HG03135 (cell line): ENCODE results near the gene SUPT4H1.

Source experiments
- ATAC-seq: cut with Tn5 transposase; IDR thresholded peaks from one replicate; pipeline ENCODE4 v1.9.1; 2021; ENCODE audit warnings: mild to moderate bottlenecking, moderate library complexity; ENCODE audit not compliant: unreplicated experiment

SUPT4H1 gene

DNA sequence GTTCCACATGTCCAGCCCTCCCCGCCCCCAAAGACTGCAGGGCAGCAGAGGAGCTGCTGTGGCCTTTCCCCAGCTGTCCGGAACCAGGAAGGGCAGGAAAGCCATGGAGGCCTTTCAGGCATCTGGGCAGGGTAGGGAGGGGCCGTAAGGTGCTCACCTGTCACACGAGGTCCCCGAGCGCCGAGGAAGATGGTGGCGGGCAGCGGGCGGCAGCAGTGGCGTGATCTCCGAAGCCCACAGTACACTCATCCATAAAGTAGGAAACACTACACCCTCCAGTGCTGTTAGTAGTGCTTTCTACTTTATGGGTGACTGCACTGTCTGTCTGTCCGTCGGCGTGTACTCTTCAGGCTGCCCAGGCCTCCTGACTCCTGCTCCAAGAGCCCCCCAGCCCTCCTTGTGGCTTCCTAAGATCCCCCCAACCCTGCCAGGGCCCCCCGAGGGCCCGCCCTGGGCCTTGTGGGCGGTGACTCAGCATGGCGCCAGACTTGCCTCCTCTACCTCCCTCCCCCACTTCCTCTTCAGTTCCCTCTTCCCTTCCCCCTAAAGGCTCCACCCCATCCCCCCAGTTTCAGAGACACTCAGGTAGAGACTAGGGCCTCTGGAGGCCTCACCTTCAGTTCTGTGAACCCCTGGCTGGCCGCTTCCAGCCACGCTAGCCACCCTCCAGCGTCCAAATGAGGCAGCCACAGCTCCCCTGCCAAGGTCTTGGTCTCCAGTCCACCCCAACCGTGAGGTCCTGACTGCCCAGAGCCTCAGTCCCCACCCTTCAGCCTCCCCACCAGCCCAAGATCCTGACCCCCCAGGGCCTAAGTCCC, 20.8 kb downstream of the SUPT4H1 start:
- ATAC-seq, result no peak

DNA sequence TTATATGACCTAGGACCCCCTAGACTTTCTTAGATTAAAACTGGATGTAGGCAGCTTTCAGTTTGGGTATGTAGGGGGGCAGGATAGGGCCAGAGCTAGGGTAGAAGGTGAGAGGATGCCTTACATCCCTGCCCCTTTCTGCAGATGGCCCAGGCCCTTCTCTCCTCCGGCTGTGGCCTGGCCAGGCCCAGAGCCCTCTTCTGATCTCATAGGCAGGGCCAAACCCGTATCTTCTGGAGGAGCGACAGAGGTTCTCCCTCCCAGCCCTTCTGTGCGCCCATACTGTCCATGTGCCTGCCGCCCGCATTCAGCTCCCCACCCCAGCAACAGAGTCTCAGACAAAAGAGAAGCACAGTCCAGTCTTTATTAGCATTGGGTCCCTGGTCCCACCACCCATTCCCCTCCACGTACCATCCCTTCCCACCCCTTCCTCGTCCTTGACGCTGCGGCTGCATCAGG, 21.4 kb downstream of the SUPT4H1 start:
- no peak for ATAC-seq

- peak; percentile 11 for ATAC-seq
Measured at GRCh38 chr17:58329810-58330537, 22.0 kb downstream of the SUPT4H1 start.

DNA sequence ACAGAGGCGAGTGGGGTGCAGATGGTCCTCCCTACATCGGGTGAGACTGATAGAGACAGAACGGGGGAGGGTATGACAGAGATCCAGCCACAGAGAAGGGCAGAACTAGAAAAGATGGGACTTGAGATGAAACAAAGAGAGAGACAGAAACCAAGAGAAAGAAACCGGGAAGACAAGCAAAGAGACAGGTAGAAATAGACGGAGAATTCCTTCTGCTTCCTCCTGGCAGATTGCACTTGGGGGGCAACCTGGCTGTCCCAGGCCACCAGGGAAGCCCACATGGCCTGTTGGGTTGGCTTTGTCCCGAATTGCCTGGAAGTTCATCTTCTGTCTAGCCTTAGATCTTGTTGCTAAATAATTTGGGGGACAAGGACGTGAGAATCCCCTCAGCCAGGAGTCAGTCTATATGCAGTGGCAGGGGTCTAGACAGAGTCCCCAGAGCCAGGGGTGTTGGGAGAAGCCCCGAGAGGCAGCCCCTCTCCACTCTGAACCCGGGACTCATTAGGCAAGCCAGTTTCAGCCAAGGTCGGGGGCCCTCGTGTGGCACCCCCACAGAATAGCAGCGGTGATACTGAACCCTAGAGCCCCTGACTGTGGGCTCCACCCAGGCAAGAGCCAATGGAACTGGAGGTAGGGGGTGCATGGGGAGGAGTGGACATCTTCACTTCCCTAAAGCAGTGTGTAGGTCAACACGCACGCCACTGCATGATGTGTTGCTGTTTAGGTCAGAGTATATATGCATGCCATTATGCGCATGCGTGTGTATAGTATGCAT, 22.8 kb downstream of the SUPT4H1 start:
- ATAC-seq, result peak; percentile 44

- peak; percentile 25 for ATAC-seq
Measured at GRCh38 chr17:58328195-58329034, 23.6 kb downstream of the SUPT4H1 start, which contains the start of gene TSPOAP1. Gene TSPOAP1 (minus strand): TSS chr17:58328795. CDS start chr17:58327920, 875 bp downstream.

- ATAC-seq, result no peak
Measured at GRCh38 chr17:58327363-58328194, 24.4 kb downstream of the SUPT4H1 start.

- no peak for ATAC-seq
Measured at GRCh38 chr17:58326609-58327362, 25.2 kb downstream of the SUPT4H1 start.

- no peak for ATAC-seq
Measured at GRCh38 chr17:58325976-58326468, 26.0 kb downstream of the SUPT4H1 start.

DNA sequence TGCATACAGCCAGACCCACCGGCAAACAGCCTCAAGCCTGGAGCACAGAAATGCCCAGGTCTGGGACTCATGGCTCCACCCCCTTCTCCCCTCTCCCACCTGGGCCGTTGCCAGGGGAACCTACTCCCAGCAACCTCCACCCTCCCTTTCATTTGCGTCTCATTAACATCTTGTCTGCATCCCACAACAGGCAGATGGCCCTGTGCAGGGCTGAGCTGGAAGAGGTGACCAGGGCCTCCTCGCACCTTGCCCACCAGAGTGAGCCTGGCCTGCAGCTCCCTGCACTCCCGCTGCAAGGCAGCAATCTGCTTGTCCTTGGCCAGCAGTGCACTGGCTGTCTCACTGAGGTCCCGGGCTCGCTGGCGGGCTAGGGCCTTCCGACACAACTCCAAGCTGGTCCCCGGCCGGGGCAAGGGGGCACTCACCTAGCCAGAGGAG, 26.7 kb downstream of the SUPT4H1 start:
- ATAC-seq, result no peak

DNA sequence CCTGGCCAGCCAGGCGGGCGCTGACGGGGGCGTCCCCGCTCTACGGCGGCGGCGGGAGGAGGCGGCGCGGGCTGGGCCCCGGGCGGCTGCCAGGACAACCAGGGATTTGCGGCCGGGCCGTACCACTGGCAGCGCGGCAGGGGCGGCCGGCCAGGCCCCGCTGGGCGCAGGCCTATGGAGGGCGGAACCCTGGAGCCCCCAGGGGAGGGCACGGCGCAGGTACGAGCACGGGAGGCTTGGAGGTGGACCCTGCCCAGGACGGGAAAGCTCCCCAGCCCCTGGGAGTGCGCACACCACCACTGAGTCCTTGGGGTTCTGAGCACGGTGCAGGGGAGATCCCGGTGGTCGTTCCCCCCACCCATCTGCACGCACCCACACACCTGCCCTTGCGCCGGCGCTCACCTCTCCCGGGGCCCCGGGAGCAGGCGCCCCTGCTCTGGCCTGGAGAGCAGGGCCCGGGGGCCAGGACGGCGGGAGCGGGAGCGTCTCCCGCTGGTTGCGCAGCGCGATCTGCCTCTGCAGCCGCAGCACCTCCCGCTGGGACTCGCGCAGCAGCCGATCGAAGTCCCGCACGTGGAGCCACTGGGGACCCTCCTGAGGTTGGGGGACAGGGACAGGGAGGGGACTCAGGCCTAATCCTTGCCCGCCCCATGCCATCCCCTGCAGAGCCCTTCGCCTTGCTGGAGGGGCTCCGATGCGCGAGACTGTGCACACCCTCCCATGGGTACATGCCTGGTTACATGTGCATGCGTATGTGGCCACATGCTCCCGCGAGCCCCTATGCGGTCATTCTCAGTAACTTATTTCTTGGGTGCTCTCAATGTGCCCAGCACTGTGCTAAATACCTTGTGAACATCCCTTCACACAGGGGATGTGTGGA, 27.4 kb downstream of the SUPT4H1 start:
- no peak for ATAC-seq

DNA sequence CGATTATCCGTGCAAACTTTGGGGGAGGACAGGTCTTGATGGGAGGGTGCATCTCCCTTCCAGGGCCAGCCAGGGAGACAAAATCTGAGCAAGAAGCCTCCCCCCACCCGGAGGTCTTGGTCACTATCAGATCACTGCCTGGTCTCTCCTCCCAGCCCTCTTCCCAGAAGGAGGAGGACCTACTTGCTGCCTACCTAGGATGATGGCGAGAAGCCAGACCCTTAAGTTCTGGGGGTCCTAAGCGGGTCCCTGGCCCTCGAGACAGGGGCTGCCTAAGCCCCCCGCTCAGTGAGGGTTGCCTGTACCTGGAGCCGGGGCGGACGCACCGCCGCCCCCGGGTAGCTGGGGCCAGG, 28.0 kb downstream of the SUPT4H1 start:
- no peak for ATAC-seq

DNA sequence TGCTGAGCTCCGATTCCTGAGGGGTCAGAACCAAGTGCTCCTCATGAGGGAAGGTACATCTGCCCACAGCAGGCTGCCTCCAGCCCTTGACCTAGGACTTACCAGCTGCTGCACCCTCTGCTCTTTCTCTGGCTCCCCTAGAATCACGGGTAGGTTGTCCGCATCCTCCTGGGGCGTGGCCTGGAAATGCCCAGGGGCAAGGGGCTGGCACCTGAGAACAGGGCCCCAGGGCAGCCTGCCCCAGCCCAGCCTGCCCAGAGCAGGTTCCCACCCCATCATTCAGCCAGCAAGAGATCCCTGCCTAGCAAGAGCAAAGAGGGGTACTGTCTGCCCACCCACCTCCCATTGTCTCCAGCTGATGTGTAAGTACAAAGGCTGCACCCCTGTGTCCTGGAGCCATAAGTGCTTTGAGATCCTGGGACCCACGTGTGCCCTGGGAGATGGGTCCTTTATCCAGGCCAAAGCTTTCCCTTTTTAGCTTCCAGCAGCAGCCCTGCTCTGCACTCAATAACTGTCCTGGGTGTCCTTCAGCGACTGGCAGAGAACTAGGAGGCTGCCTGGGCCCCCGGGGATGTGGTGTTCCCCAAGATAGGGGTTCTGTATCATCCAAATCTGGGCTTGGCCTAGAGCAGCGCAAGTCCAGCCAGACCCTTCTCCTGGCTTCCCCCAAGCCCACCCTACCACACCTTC, 28.5 kb downstream of the SUPT4H1 start:
- no peak for ATAC-seq

- no peak for ATAC-seq
Measured at GRCh38 chr17:58322581-58323185, 29.3 kb downstream of the SUPT4H1 start.

DNA sequence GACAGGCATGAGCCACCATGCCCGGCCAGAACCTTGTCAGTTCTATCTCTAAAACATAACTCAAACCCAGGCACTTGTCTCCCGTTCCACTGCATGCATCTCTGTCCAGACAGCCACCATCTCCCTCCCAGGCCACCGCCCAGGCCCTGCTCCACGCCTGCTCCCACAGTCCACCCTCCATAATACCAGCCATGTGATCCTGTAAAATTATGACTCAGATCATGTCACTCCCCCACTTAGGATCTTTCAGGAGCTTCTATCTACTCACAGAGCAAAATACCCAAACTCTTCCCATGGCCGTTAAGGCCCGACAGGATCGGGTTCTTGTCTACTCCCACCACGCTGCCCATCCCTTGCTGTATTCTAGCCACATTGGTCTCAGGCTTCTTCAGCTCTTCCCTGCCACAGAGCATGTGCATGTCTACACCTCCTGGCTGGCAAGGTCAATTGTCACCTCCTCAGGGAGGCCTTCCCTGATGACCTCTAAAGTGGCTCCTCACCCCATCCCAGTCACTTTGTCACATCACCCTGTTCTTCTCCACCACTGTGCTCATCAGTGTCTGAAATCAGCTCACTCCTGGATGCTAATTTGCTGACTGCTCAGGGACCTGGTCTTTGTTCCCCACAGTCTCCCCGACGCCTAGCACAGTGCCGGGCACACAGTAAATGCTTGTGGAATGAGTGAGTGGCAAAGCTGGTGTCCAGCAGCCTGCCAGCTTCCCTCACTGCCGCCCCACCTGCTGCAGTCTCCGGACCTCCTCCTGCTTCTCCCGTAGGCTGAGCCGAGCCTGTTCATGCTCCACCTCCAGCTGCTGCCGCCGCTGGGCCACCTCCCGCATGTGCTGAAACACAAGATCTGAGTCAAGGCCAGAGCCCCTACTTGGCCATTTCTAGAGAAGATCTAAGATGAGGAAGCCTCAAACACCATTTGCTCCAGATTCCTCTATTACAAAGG, 30.2 kb downstream of the SUPT4H1 start:
- no peak for ATAC-seq

DNA sequence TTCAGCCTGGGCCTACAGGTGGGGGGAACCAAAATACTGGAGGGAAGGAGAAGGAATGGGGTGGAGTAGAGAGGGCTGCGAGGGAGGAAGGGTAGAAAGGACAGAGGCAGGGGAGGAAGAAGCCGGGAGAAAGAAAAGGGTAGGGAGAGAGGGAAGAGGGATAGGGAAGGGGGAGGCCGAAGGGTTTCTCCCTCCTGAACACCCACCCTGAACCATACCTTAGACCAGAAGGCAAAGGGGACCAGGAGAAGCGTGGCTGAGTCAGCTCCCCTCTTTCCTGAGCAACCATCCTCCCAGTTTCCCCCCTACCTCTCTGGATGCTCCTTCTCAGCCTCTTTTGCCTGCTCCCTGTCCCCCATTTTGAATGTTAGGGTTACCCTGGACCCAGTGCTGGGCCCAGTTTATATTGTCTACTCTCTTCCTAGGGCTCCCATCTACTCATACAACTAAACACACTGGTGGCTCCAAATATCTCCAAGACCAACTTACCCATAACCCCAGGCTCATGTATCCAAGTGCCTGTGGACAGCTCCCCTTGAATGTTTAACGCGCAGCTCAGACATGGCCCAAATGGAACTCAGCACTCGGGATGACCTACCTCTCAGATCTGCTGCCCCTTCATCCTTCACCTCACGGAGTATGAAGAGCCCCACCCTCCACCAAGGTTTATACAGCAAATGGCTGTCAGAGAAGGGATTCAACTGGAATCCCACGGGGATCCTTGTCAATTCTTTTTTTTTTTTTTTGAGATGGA, 31.3 kb downstream of the SUPT4H1 start:
- ATAC-seq, result no peak
